Measurements from ENCODE around the gene TSPAN4. TPM values are rescaled to one million over a fixed set of nuclear protein-coding genes. Genes with fewer than 3 reads are reported as not detected.

The TSPAN4 gene
- total RNA-seq, 4 donors from 2014 or later = 57.3 to 88.3 (median 70.7) TPM

GRCh38 chr11:795634-796564 is 46.8 kb upstream of the TSPAN4 start:
- peak overlapping the region; percentile 14 for H3K4me3 ChIP-seq (ENCODE audit: low read depth, poor library complexity, severe bottlenecking)
- intact Hi-C loops (cut with DNase I; ENCODE audit: low total_unique reads) = no loop called here
- TF ChIP-seq POLR2A (IDR thresholded peaks at IDR 0.05) (no peak), CTCF (IDR thresholded peaks at IDR 0.05) (no peak)
- DNase-seq (ENCODE audit: low spot score in 2 of 2) = peak; percentile 63 to 94
- 2 to 4% methylated on average over 15 to 26 of the region's 26 CpGs for WGBS, 2 donors

GRCh38 chr11:796565-797295 is 45.9 kb upstream of the TSPAN4 start:
- DNase-seq (ENCODE audit: low spot score in 2 of 2) = no peak
- no peak for TF ChIP-seq POLR2A (IDR thresholded peaks at IDR 0.05)
- TF ChIP-seq CTCF (IDR thresholded peaks at IDR 0.05) = no peak
- 7 to 15% methylated on average over 13 to 15 of the region's 18 CpGs for WGBS, 2 donors
- intact Hi-C loops (cut with DNase I; ENCODE audit: low total_unique reads) = no loop called here
- H3K4me3 ChIP-seq (ENCODE audit: low read depth, poor library complexity, severe bottlenecking) = peak overlapping the region; percentile 43

GRCh38 chr11:797296-798092 is 45.2 kb upstream of the TSPAN4 start:
- peak in 1 of 2 donors; percentile 93 for DNase-seq (ENCODE audit: low spot score in 2 of 2)
- no peak for TF ChIP-seq CTCF (IDR thresholded peaks at IDR 0.05)
- no peak for TF ChIP-seq POLR2A (IDR thresholded peaks at IDR 0.05)
- intact Hi-C loops (cut with DNase I; ENCODE audit: low total_unique reads) = no loop called here
- H3K4me3 ChIP-seq (ENCODE audit: low read depth, poor library complexity, severe bottlenecking) = peak overlapping the region; percentile 43
- 0% methylated on average over 21 to 33 of the region's 57 CpGs for WGBS, 2 donors

GRCh38 chr11:798093-798713 is 44.4 kb upstream of the TSPAN4 start, which contains the start of gene SLC25A22:
SLC25A22 (minus strand) TSS chr11:798281; CDS start chr11:795006, 3,275 bp downstream.
- DNase-seq (ENCODE audit: low spot score in 2 of 2) = peak in 1 of 2 donors; percentile 93
- peak within 1 kb of the TSS; percentile 43 for H3K4me3 ChIP-seq (ENCODE audit: low read depth, poor library complexity, severe bottlenecking)
- intact Hi-C loops (cut with DNase I; ENCODE audit: low total_unique reads) = no loop called here
- WGBS, 2 donors = 9 to 24% methylated on average over 4 to 25 of the region's 69 CpGs
- no peak for TF ChIP-seq CTCF (IDR thresholded peaks at IDR 0.05)
- no peak for TF ChIP-seq POLR2A (IDR thresholded peaks at IDR 0.05)

Data from lower leg skin (tissue), 4 donors.